Glutamatergic neuron (in vitro differentiated cells): ENCODE data around the gene CHD1L. TPM values are rescaled to one million over a fixed set of nuclear protein-coding genes. Genes with fewer than 3 reads are reported as not detected.

Experiments used
- DNase-seq: peaks from one replicate; pipeline ENCODE4 v3.0.0; 2022
- H3K27ac Mint-ChIP-seq: one replicate; pipeline ENCODE4 v1.8.0; 2020; ENCODE audit warnings: mild to moderate bottlenecking, mixed read lengths, inconsistent platforms; ENCODE audit not compliant: unreplicated experiment
- H3K27me3 Mint-ChIP-seq: one replicate; pipeline ENCODE4 v1.8.0; 2020; ENCODE audit warnings: mild to moderate bottlenecking, moderate library complexity, mixed read lengths, inconsistent platforms; ENCODE audit not compliant: unreplicated experiment
- H3K36me3 Mint-ChIP-seq: one replicate; pipeline ENCODE4 v1.8.0; 2020; ENCODE audit warnings: mild to moderate bottlenecking, mixed read lengths, inconsistent platforms; ENCODE audit not compliant: unreplicated experiment
- H3K4me1 Mint-ChIP-seq: one replicate; pipeline ENCODE4 v1.8.0; 2020; ENCODE audit warnings: mild to moderate bottlenecking, low read depth, mixed read lengths, inconsistent platforms; ENCODE audit not compliant: unreplicated experiment
- H3K4me3 Mint-ChIP-seq: one replicate; pipeline ENCODE4 v1.8.0; 2020; ENCODE audit warnings: mild to moderate bottlenecking, mixed read lengths, inconsistent platforms; ENCODE audit not compliant: unreplicated experiment
- H3K9me3 Mint-ChIP-seq: one replicate; pipeline ENCODE4 v1.8.0; 2020; ENCODE audit warnings: mild to moderate bottlenecking, moderate library complexity, mixed read lengths, inconsistent platforms; ENCODE audit not compliant: unreplicated experiment
- CTCF ChIP-seq: fragments of 200-600 bp; sonication (generic); IDR thresholded peaks from one replicate; pipeline ENCODE4 v1.5.0; 2021; ENCODE audit not compliant: partially characterized antibody, unreplicated experiment
- total RNA-seq: library from RNA; stranded (reverse); fragmentation: NEBNext Ultra II Directional; extraction: Animal tissue kit (Norgen Biotek cat#: 25700); gene quantifications from one replicate; pipeline ENCODE4 v1.2.1, GENCODE V29; 2021; ENCODE audit not compliant: unreplicated experiment

The CHD1L gene
- total RNA-seq, 1 donor from 2014 or later: 35.2 TPM

GRCh38 chr1:147338571-147338970 lies 96.1 kb downstream of the CHD1L start:
- DNase-seq: no peak
- H3K27ac Mint-ChIP-seq: no peak overlapping the region
- H3K27me3 Mint-ChIP-seq: peaks cover 1% of the 10 kb centered on the region
- H3K9me3 Mint-ChIP-seq: peaks cover 1% of the 10 kb centered on the region
- no peaks in the 10 kb centered on the region for H3K36me3 Mint-ChIP-seq
- no peak for TF ChIP-seq CTCF
- peaks cover 17% of the 10 kb centered on the region for H3K4me1 Mint-ChIP-seq
- no peak overlapping the region for H3K4me3 Mint-ChIP-seq

GRCh38 chr1:147341246-147341645 lies 98.8 kb downstream of the CHD1L start:
- Mint-ChIP-seq H3K4me1 (peaks cover 11% of the 10 kb centered on the region), H3K27me3 (peaks cover 1% of the 10 kb centered on the region), H3K4me3 (no peak overlapping the region), H3K27ac (no peak overlapping the region), H3K36me3 (peaks cover 7% of the 10 kb centered on the region), H3K9me3 (peaks cover 4% of the 10 kb centered on the region)
- DNase-seq: no peak
- TF ChIP-seq CTCF: no peak

Other genes with a start within 250 kb of the CHD1L start
- gene PRKAB2, start 70.2 kb upstream of the CHD1L start, total RNA-seq: 26.7 TPM
- 0.25 TPM for gene FMO5, start 17.3 kb upstream of the CHD1L start, total RNA-seq